ENCODE measurements around the gene CTF1.

- TF ChIP-seq CTCF (IDR thresholded peaks at IDR 0.05) = no peak
- peak; percentile 18 to 51 for TF ChIP-seq POLR2A (IDR thresholded peaks at IDR 0.05)
Observed at GRCh38 chr16:30922960-30923535, 26.6 kb downstream of the CTF1 start.
